Activated B cell treated with CpG ODN at 0.5 μM for 24 hours (primary cell): ENCODE measurements around the gene PYGO2. TPM values are rescaled to one million over a fixed set of nuclear protein-coding genes. Genes with fewer than 3 reads are reported as not detected.

Experiments used
- ATAC-seq: fragments of 200-7000 bp; cut with Tn5 transposase; one replicate; pipeline ENCODE4 v1.10.0; 2021; ENCODE audit warnings: low read depth, mild to moderate bottlenecking, moderate library complexity
- CTCF ChIA-PET: fragments of 350-600 bp; sonication (Branson Sonifier 250); formaldehyde crosslinking; loops from one replicate; lab custom pipeline; 2021; ENCODE audit warnings: antibody characterized with exemption; lab: Charles Lee
- POLR2A ChIA-PET: fragments of 350-600 bp; sonication (Branson Sonifier 250); formaldehyde crosslinking; loops from one replicate; lab custom pipeline; 2021; ENCODE audit warnings: antibody characterized with exemption; lab: Charles Lee
- DNase-seq: peaks from one replicate; pipeline ENCODE4 v3.0.0; 2022
- H3K27ac Mint-ChIP-seq: one replicate; pipeline ENCODE4 v1.8.0; 2020; ENCODE audit warnings: mixed read lengths
- H3K27me3 Mint-ChIP-seq: one replicate; pipeline ENCODE4 v1.8.0; 2021; ENCODE audit warnings: mixed read lengths
- H3K36me3 Mint-ChIP-seq: one replicate; pipeline ENCODE4 v1.8.0; 2021; ENCODE audit warnings: low read depth, mixed read lengths
- H3K4me1 Mint-ChIP-seq: one replicate; pipeline ENCODE4 v1.8.0; 2021; ENCODE audit warnings: mixed read lengths
- H3K4me3 Mint-ChIP-seq: one replicate; pipeline ENCODE4 v1.8.0; 2020; ENCODE audit warnings: mild to moderate bottlenecking, mixed read lengths
- H3K9me3 Mint-ChIP-seq: one replicate; pipeline ENCODE4 v1.8.0; 2020; ENCODE audit warnings: mixed read lengths
- intact Hi-C: fragments of 100-400 bp; cut with micrococcal nuclease; formaldehyde crosslinking; loops from one replicate; pipeline ENCODE4 v1.15.1; 2024
- total RNA-seq: library from RNA; stranded (reverse); gene quantifications from 2 replicates; pipeline ENCODE4 v1.2.3, GENCODE V29; 2022
- TF ChIP-seq, protein P1 (sequence below): fragments of 200-600 bp; IDR thresholded peaks from one replicate; pipeline ENCODE4 v1.8.0; 2022; ENCODE audit warnings: antibody characterized with exemption, mild to moderate bottlenecking

The PYGO2 gene
- total RNA-seq, 1 donor from 2014 or later, result 38.1 TPM

DNA sequence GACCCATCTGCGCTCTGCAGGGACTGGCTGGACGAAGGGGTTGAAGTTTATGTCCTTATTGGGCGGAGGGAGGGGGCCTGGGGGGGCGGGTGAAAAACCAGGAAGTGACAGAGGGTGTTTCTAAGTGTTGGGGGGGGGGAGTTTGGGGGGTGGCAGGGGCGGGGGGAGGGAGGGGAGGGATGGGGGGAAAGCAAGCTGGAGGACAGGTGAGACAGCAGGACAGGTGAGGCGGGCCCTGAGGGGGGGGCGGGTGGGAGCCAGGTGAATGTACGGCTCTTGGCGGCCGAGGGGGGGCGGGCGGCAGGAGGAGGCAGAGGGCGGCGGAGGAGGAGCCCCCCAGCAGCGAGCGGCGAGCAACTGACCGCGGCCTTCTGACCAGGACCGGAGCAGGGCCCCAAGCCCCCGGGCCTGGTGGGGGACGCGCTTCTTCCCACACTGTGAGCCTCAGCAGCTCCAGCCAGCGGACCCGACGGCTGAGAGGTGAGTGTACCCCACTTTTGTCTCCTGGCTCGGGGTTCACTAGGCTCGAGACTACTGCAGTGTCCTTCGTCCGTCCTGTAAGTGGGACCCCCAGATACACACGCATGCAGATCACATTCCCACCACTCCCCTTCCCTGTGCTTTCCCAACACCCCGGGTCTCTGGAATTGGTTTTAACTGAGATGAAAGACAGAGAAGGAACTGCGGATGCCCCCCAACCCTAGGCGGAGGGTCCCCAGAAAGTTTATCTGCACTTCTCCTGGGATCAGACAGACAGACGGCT is 41.1 kb upstream of the PYGO2 start, which contains the start of gene ZBTB7B:
TSS of gene ZBTB7B (plus strand) at position 339 of the 763 bp plus-strand sequence. CDS start 11,859 bp downstream, outside the sequence.
- ATAC-seq (peak; percentile 6), DNase-seq (no peak)
- TF ChIP-seq, protein P1, sequence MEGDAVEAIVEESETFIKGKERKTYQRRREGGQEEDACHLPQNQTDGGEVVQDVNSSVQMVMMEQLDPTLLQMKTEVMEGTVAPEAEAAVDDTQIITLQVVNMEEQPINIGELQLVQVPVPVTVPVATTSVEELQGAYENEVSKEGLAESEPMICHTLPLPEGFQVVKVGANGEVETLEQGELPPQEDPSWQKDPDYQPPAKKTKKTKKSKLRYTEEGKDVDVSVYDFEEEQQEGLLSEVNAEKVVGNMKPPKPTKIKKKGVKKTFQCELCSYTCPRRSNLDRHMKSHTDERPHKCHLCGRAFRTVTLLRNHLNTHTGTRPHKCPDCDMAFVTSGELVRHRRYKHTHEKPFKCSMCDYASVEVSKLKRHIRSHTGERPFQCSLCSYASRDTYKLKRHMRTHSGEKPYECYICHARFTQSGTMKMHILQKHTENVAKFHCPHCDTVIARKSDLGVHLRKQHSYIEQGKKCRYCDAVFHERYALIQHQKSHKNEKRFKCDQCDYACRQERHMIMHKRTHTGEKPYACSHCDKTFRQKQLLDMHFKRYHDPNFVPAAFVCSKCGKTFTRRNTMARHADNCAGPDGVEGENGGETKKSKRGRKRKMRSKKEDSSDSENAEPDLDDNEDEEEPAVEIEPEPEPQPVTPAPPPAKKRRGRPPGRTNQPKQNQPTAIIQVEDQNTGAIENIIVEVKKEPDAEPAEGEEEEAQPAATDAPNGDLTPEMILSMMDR, result no peak
- intact Hi-C loops, result loop anchor here (1.0 to 2.0 kb wide), 6 partner anchors 19 to 444 kb away; partner anchors contain the start of genes ADAM15, CKS1B, EFNA4 and FLAD1
- H3K4me3 Mint-ChIP-seq, result peak within 1 kb of the TSS; percentile 94
- H3K9me3 Mint-ChIP-seq, result no peaks in the 10 kb centered on the region
- peaks cover 58% of the 10 kb centered on the region for H3K4me1 Mint-ChIP-seq
- peaks cover 6% of the 10 kb centered on the region for H3K36me3 Mint-ChIP-seq
- ChIA-PET CTCF (interaction anchor here (1.8 kb wide), 1 partner anchor 14 kb away, joined by 13 read pairs; no protein-coding TSS in a partner anchor), POLR2A (interaction anchor here (0.7 to 7.2 kb wide), 6 partner anchors 13 to 133 kb away, joined by 3 to 85 read pairs (median 13); partner anchors contain the start of genes CKS1B, FLAD1, PMVK and SLC50A1)
- no peaks in the 10 kb centered on the region for H3K27me3 Mint-ChIP-seq
- peak within 1 kb of the TSS; percentile 95 for H3K27ac Mint-ChIP-seq

DNA sequence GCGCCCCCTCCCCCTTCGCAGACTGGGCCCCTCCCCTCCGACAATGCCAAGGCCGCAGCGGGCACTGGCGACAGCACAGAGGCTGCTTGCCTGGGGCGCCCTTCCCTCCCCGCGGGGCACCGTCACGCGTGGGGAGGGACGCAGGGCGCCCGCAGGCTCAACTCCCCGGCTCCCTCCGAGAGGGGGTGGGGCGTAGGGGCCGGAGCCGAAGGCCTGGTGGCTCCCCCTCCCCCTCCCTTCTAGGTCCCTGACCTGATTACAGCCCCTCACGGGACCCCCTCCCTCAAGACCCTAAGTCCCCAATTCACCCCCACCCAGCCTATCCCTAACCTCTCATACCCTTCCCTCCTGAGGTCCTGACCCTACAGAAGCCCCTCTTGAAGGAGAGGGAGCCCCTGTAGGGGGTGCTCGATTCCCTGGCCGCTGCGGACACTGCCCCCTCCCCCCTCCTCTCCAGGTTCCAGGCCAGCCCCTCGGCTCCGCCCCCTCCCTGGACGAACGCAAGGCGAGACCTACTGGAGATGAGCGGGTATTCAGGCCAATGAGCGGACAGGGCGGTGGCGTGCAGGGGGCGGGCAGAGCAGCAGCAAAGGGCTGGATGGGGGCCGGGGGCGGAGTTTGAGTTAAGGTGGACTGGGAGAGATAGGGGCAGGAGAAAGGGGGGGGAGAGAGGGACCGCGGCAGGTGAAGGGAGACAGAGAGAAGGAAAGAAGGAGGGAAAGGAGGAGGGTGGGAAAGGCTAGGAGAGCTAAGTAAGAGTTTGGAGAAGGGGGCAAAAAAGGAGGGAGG is 40.3 kb upstream of the PYGO2 start:
- ChIA-PET CTCF (interaction anchor here (1.8 to 3.2 kb wide), 2 partner anchors 15 to 26 kb away, joined by 13 to 14 read pairs; partner anchors contain the start of gene CKS1B), POLR2A (interaction anchor here (0.7 to 7.2 kb wide), 7 partner anchors 9 to 134 kb away, joined by 3 to 85 read pairs (median 7); partner anchors contain the start of genes CKS1B, FLAD1, PMVK and SLC50A1)
- DNase-seq, result peak; percentile 94
- Mint-ChIP-seq H3K4me3 (peak overlapping the region; percentile 94), H3K36me3 (peaks cover 6% of the 10 kb centered on the region), H3K27ac (peak overlapping the region; percentile 95), H3K9me3 (no peaks in the 10 kb centered on the region), H3K4me1 (peaks cover 51% of the 10 kb centered on the region), H3K27me3 (no peaks in the 10 kb centered on the region)
- TF ChIP-seq, protein P1, result no peak
- intact Hi-C loops, result loop anchor here (1.0 to 2.0 kb wide), 7 partner anchors 15 to 444 kb away; partner anchors contain the start of genes ADAM15, CKS1B, EFNA4 and FLAD1
- ATAC-seq, result peak; percentile 81

DNA sequence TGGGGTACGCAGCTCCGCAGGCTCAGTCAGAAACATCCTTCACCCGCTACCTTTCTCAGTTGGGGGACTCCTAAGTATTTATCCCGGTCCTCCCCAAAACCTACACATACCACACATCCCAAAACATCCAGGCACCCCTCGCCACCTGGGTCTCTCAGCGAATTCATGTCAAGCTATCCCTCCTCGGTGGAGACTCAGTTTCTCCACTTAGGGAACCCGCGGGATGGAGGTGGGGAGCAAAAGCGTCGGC is 39.8 kb upstream of the PYGO2 start:
- H3K27ac Mint-ChIP-seq, result peak overlapping the region; percentile 95
- intact Hi-C loops, result loop anchor here (1.0 kb wide), 1 partner anchor 16 kb away; no protein-coding TSS in a partner anchor
- H3K4me1 Mint-ChIP-seq, result peaks cover 45% of the 10 kb centered on the region
- H3K9me3 Mint-ChIP-seq, result no peaks in the 10 kb centered on the region
- DNase-seq, result no peak
- ChIA-PET CTCF (interaction anchor here (1.6 to 3.2 kb wide), 3 partner anchors 16 to 26 kb away, joined by 3 to 14 read pairs (median 13); partner anchors contain the start of gene CKS1B), POLR2A (interaction anchor here (0.7 to 7.2 kb wide), 7 partner anchors 9 to 65 kb away, joined by 3 to 85 read pairs (median 7); partner anchors contain the start of genes CKS1B, FLAD1 and PMVK)
- H3K36me3 Mint-ChIP-seq, result peaks cover 6% of the 10 kb centered on the region
- H3K27me3 Mint-ChIP-seq, result no peaks in the 10 kb centered on the region
- ATAC-seq, result no peak
- TF ChIP-seq, protein P1, result no peak
- peak overlapping the region; percentile 94 for H3K4me3 Mint-ChIP-seq

DNA sequence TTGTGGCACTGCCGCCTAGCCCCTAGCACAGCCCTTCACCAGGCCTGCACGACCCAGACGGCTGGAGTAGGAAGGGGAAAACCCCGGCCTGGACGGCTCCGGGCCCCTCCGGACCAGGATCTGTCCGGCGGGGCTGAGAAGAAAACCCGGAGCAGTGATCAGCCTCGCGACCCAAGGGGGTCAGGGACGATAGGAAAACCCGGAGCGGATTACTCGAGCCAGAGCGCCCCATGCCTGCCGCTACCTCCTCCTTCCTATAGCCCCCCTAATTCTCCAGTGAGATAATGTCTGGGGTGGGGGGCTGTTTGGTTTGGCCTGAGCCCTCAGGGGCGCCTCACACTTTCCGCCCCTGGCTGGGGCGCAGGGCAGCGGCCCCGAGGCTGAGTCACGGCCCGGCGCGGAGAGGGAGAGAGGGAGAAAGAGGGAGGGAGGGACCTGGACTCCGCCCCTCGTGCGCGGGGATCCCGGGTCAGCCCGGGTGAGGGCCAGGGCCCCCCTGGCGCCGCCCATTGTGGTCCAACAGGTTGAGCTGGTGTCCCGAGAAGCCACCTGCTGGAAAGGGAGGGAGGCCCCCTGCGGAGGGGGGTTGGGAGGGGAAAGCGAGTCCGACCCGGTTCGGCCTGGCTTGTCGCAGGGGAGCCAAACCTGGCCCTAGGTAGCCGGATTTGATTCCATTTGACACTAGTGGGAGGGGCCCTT is 39.3 kb upstream of the PYGO2 start:
- TF ChIP-seq, protein P1, result no peak
- intact Hi-C loops, result loop anchor here (1.0 kb wide), 1 partner anchor 16 kb away; no protein-coding TSS in a partner anchor
- Mint-ChIP-seq H3K4me3 (peak overlapping the region; percentile 94), H3K27ac (peak overlapping the region; percentile 95), H3K27me3 (no peaks in the 10 kb centered on the region), H3K4me1 (peaks cover 44% of the 10 kb centered on the region), H3K9me3 (no peaks in the 10 kb centered on the region), H3K36me3 (peaks cover 6% of the 10 kb centered on the region)
- POLR2A ChIA-PET, result interaction anchor here (0.7 to 7.2 kb wide), 14 partner anchors 10 to 65 kb away, joined by 3 to 85 read pairs (median 9); partner anchors contain the start of genes CKS1B, FLAD1, PBXIP1 and PMVK
- DNase-seq (peak; percentile 81), ATAC-seq (peak; percentile 35)
- CTCF ChIA-PET, result interaction anchor here (1.6 to 3.2 kb wide), 4 partner anchors 16 to 44 kb away, joined by 3 to 14 read pairs (median 12); partner anchors contain the start of gene CKS1B
